Esophagus squamous epithelium (tissue), 5 donors: Measurements from ENCODE around the gene PDZRN4. TPM values are rescaled to one million over a fixed set of nuclear protein-coding genes. Genes with fewer than 3 reads are reported as not detected.

Experiments
- DNase-seq: peaks from one replicate; lab custom pipeline; 2025; lab: John Stamatoyannopoulos, UW
- H3K27ac ChIP-seq, 4 donors: fragments of 200-600 bp; sonication (generic); one replicate each; pipeline ENCODE4 v1.5.1; 2016 to 2019; ENCODE audit warnings: mild to moderate bottlenecking in 1 of 4
- H3K27me3 ChIP-seq, 4 donors: fragments of 200-600 bp; sonication (generic); 1 replicate in 3 of 4; 2 replicates in 1 of 4; pipeline versions ENCODE4 v1.5.1 to v1.6.0; 2017 to 2021; ENCODE audit warnings: antibody characterized with exemption in 1 of 4
- H3K36me3 ChIP-seq, 3 donors: fragments of 200-600 bp; sonication (generic); one replicate each; pipeline ENCODE4 v1.5.1; 2016 to 2019
- H3K4me1 ChIP-seq, 3 donors: fragments of 200-600 bp; sonication (generic); one replicate each; pipeline ENCODE4 v1.5.1; 2017 to 2019
- H3K4me3 ChIP-seq, 4 donors: fragments of 200-600 bp; sonication (generic); 1 replicate in 3 of 4; 2 replicates in 1 of 4; pipeline ENCODE4 v1.5.1; 2016 to 2019; ENCODE audit warnings: mild to moderate bottlenecking in 2 of 4, moderate library complexity in 1 of 4
- H3K9me3 ChIP-seq, 3 donors: fragments of 200-600 bp; sonication (generic); one replicate each; pipeline ENCODE4 v1.5.1; 2016 to 2019
- CTCF ChIP-seq, 6 experiments: fragments of 450-650 bp in 4 of 6; fragments of 200-600 bp in 2 of 6; sonication (generic) in 2 of 6; IDR thresholded peaks; one replicate each; pipeline ENCODE4 v1.5.1; 2016 to 2019; ENCODE audit warnings: antibody characterized with exemption in 6 of 6, mild to moderate bottlenecking in 4 of 6, moderate library complexity in 4 of 6
- POLR2A ChIP-seq, 4 donors: fragments of 450-650 bp; IDR thresholded peaks; one replicate each; pipeline ENCODE4 v1.6.1; 2017; ENCODE audit warnings: antibody characterized with exemption in 4 of 4, mild to moderate bottlenecking in 4 of 4, moderate library complexity in 3 of 4
- WGBS, 2 donors: methylation state at CpG; one replicate each; pipeline ENCODE4 v1.1.5; 2018; 5-methylcytosine and 5-hydroxymethylcytosine counted together
- intact Hi-C: fragments of 100-400 bp; cut with DNase I; formaldehyde crosslinking; loops from one replicate; pipeline ENCODE4 v1.15.0; 2022
- total RNA-seq, 4 donors: library from RNA; depleted of rRNA; stranded (reverse); fragments of >200 nt; gene quantifications; one replicate each; pipeline ENCODE4 v1.1.0, GENCODE V29; 2016
- donor health status: DM: yes; HTN: yes; CAD: no.

Gene PDZRN4
- total RNA-seq, 4 donors from 2014 or later = 0.31 to 22.5 (median 2.1) TPM

GRCh38 chr12:41486718-41487117 lies 298.6 kb downstream of the PDZRN4 start:
- Histone ChIP-seq H3K9me3 (no peaks in the 10 kb centered on the region), H3K4me1 (no peaks in the 10 kb centered on the region), H3K27ac (no peak overlapping the region), H3K36me3 (no peaks in the 10 kb centered on the region), H3K27me3 (no peaks in the 10 kb centered on the region), H3K4me3 (no peak overlapping the region)
- intact Hi-C loops = no loop called here
- WGBS, 2 donors = 86 to 90% methylated on average over 2 of the region's 2 CpGs
- DNase-seq = no peak
- TF ChIP-seq POLR2A (IDR thresholded peaks at IDR 0.05) (no peak), CTCF (IDR thresholded peaks at IDR 0.05) (no peak)

- 43 to 58% methylated on average over 3 to 4 of the region's 4 CpGs for WGBS, 2 donors
- no peak for TF ChIP-seq POLR2A (IDR thresholded peaks at IDR 0.05)
- no peak for TF ChIP-seq CTCF (IDR thresholded peaks at IDR 0.05)
- no peak for DNase-seq
- H3K27me3 ChIP-seq = no peaks in the 10 kb centered on the region
- intact Hi-C loops = no loop called here
- H3K36me3 ChIP-seq = no peaks in the 10 kb centered on the region
- no peak overlapping the region for H3K27ac ChIP-seq
- no peak overlapping the region for H3K4me3 ChIP-seq
- H3K4me1 ChIP-seq = no peaks in the 10 kb centered on the region
- H3K9me3 ChIP-seq = no peaks in the 10 kb centered on the region
Observed at GRCh38 chr12:41496009-41496408, 307.9 kb downstream of the PDZRN4 start.

- no peak overlapping the region for H3K4me3 ChIP-seq
- no peak overlapping the region for H3K27ac ChIP-seq
- H3K36me3 ChIP-seq = no peaks in the 10 kb centered on the region
- no peaks in the 10 kb centered on the region for H3K9me3 ChIP-seq
- 42 to 63% methylated on average over 2 of the region's 2 CpGs for WGBS, 2 donors
- TF ChIP-seq CTCF (IDR thresholded peaks at IDR 0.05) = no peak
- no peak for TF ChIP-seq POLR2A (IDR thresholded peaks at IDR 0.05)
- intact Hi-C loops = no loop called here
- no peaks in the 10 kb centered on the region for H3K4me1 ChIP-seq
- H3K27me3 ChIP-seq = no peaks in the 10 kb centered on the region
- no peak for DNase-seq
Observed at GRCh38 chr12:41497409-41497808, 309.3 kb downstream of the PDZRN4 start.

GRCh38 chr12:41504976-41505375 lies 316.9 kb downstream of the PDZRN4 start:
- H3K4me3 ChIP-seq = no peak overlapping the region
- no peak for DNase-seq
- 82% methylated on average over 6 of the region's 6 CpGs for WGBS, 2 donors
- no peaks in the 10 kb centered on the region for H3K27me3 ChIP-seq
- H3K36me3 ChIP-seq = no peaks in the 10 kb centered on the region
- intact Hi-C loops = no loop called here
- H3K9me3 ChIP-seq = no peaks in the 10 kb centered on the region
- TF ChIP-seq POLR2A (IDR thresholded peaks at IDR 0.05) (no peak), CTCF (IDR thresholded peaks at IDR 0.05) (no peak)
- H3K27ac ChIP-seq = no peak overlapping the region
- H3K4me1 ChIP-seq = no peaks in the 10 kb centered on the region

GRCh38 chr12:41507286-41507685 lies 319.2 kb downstream of the PDZRN4 start:
- no peaks in the 10 kb centered on the region for H3K4me1 ChIP-seq
- H3K36me3 ChIP-seq = no peaks in the 10 kb centered on the region
- 52 to 61% methylated on average over 3 of the region's 3 CpGs for WGBS, 2 donors
- peaks cover 0 to 4% (median 0%) of the 10 kb centered on the region in 4 donors for H3K27me3 ChIP-seq
- H3K4me3 ChIP-seq = no peak overlapping the region
- H3K9me3 ChIP-seq = no peaks in the 10 kb centered on the region
- no peak for TF ChIP-seq CTCF (IDR thresholded peaks at IDR 0.05)
- TF ChIP-seq POLR2A (IDR thresholded peaks at IDR 0.05) = no peak
- DNase-seq = no peak
- no peak overlapping the region for H3K27ac ChIP-seq
- intact Hi-C loops = no loop called here
